ENCODE measurements around the gene PRAMEF13.
"Not testable (repeated sequence)": the region's sequence is repeated elsewhere in the genome, so short reads cannot be mapped to it uniquely, and the experiment has no call there.

Gene PRAMEF13

GRCh38 chr1:13165531-13165930 lies 35.7 kb downstream of the PRAMEF13 start, which contains the start of gene HNRNPCL4:
TSS of gene HNRNPCL4 (minus strand) at chr1:13165631. CDS start at chr1:13165467, 164 bp downstream.
- DNase-seq: not testable (repeated sequence)

DNA sequence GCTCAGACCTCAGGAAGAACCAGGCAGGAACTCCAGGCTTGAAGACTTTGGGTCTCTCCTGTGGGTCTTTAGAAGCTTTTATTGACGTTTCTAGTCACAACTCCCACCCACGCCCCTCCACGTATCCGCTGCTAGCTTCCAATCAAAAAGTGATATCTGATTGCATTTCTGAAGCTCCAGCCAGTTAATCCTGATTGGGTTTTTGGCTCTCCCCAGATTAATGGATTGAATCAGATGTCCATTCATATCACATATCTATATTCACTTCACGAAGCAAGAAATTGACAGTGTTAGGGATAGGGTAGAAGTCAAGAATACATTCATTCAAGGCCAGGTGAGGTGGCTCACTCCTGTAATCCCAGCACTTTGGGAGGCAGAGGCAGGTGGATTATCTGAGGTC lies 45.3 kb downstream of the PRAMEF13 start, which contains the start of gene PRAMEF26:
Gene PRAMEF26, minus strand, starts transcription at position 101 of the 400 bp plus-strand sequence. CDS start 2,914 bp downstream, outside the sequence.
- DNase-seq: not testable (repeated sequence)
